Right renal cortex interstitium (tissue), 3 donors: ENCODE measurements around the gene MRPL24. TPM values are rescaled to one million over a fixed set of nuclear protein-coding genes. Genes with fewer than 3 reads are reported as not detected.
"Not testable (repeated sequence)": the region's sequence is repeated elsewhere in the genome, so short reads cannot be mapped to it uniquely, and the experiment has no call there.

Experiments used
- DNase-seq, 3 donors: peaks; one replicate each; pipeline ENCODE4 v3.0.0-alpha.2; 2013; ENCODE audit warnings: low read depth in 3 of 3, low spot score in 2 of 3
- polyA plus RNA-seq, 3 donors: library from polyadenylated mRNA; unstranded; fragments of 120-200 nt; gene quantifications; one replicate each; pipeline ENCODE4 v1.2.1, GENCODE V29; 2013; ENCODE audit not compliant: insufficient read length in 3 of 3

Gene MRPL24
- polyA plus RNA-seq, 3 donors, result 73.5 to 75.7 (median 73.7) TPM

- no peak for DNase-seq
Measured at GRCh38 chr1:156760796-156761104, 19.9 kb upstream of the MRPL24 start.

GRCh38 chr1:156760092-156760795 is 19.4 kb upstream of the MRPL24 start:
- no peak for DNase-seq

GRCh38 chr1:156757572-156758253 is 16.8 kb upstream of the MRPL24 start:
- not testable (repeated sequence) for DNase-seq

GRCh38 chr1:156756355-156756754 is 15.5 kb upstream of the MRPL24 start:
- DNase-seq, result no peak

GRCh38 chr1:156755527-156755950 is 14.7 kb upstream of the MRPL24 start:
- DNase-seq, result no peak

GRCh38 chr1:156754219-156754618 is 13.3 kb upstream of the MRPL24 start:
- no peak for DNase-seq

GRCh38 chr1:156752843-156753482 is 12.1 kb upstream of the MRPL24 start:
- DNase-seq, result no peak

- DNase-seq, result peak in 2 of 3 donors; percentile 86 to 93
Measured at GRCh38 chr1:156751757-156752481, 11.0 kb upstream of the MRPL24 start.

- no peak for DNase-seq
Measured at GRCh38 chr1:156751451-156751756, 10.5 kb upstream of the MRPL24 start, which contains the start of gene HDGF. Gene HDGF (minus strand): TSS chr1:156751675. CDS start chr1:156751429, 246 bp downstream.

- DNase-seq, result no peak
Measured at GRCh38 chr1:156750711-156751450, 10.0 kb upstream of the MRPL24 start.

- no peak for DNase-seq
Measured at GRCh38 chr1:156750191-156750672, 9.3 kb upstream of the MRPL24 start.

GRCh38 chr1:156749419-156750118 is 8.7 kb upstream of the MRPL24 start:
- no peak for DNase-seq

- no peak for DNase-seq
Measured at GRCh38 chr1:156748670-156749418, 8.0 kb upstream of the MRPL24 start.

GRCh38 chr1:156747742-156748669 is 7.1 kb upstream of the MRPL24 start:
- no peak for DNase-seq

- DNase-seq, result no peak
Measured at GRCh38 chr1:156746728-156747631, 6.1 kb upstream of the MRPL24 start.

- no peak for DNase-seq
Measured at GRCh38 chr1:156746406-156746727, 5.5 kb upstream of the MRPL24 start.

GRCh38 chr1:156745881-156746280 is 5.0 kb upstream of the MRPL24 start:
- DNase-seq, result no peak
